Stimulated activated CD8-positive, alpha-beta memory T cell treated with anti-CD3 and anti-CD28 coated beads, Interleukin-7, amount 100 ng/mL, for 1 hour (primary cell): ENCODE results near the gene RNF6.
A peak's percentile ranks its signal among the peaks of the same experiment; 100 is the strongest.
"Not testable (repeated sequence)": the region's sequence is repeated elsewhere in the genome, so short reads cannot be mapped to it uniquely, and the experiment has no call there.

Experiments
- DNase-seq, 2 donors: peaks; one replicate each; pipeline ENCODE4 v3.0.0-alpha.2; 2020; ENCODE audit warnings: low read depth in 2 of 2

RNF6 gene

DNA sequence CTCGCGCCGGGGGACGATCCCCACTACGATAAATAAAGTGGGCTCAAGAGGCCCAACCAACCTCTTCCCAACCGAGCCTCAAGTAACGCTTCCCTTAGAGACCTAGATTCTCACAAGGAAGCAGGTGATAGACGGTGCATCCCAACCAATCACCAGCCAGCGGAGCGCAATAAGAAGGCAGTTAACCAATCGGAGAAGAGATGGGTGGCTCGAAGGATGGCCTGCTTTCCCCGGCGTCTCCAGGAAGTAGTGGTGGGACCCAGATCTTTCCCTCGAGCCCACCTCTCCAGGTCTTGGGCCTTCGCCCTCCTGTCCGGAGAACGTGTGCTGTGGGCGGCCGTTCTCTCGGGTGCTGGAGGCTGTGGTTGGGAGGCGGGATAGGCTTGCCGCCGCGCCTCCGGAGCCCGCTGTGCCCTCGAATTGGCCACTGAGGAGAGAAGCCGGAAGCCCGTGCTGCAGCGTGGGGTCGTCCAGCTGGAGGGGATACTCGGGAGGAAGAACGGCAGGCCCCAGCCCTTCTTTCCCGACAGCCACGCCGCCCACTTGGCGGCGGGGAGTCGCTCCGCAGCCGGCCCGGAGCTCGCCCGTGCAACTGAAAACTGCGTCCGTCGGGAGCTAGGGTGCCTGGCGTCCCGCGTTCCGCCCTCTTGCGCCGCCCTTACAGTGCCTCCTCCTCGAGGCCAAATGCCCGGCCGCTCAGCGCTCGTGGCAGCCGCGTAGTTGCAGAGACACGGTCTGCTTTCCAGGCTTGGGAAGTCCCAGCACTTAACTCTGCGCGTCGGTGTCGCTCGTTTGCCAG is at the start of gene RNF6:
Gene RNF6, minus strand, starts transcription at position 594 of the 799 bp plus-strand sequence. CDS start 2,665 bp downstream, outside the sequence.
- peak; percentile 72 to 76 for DNase-seq

DNA sequence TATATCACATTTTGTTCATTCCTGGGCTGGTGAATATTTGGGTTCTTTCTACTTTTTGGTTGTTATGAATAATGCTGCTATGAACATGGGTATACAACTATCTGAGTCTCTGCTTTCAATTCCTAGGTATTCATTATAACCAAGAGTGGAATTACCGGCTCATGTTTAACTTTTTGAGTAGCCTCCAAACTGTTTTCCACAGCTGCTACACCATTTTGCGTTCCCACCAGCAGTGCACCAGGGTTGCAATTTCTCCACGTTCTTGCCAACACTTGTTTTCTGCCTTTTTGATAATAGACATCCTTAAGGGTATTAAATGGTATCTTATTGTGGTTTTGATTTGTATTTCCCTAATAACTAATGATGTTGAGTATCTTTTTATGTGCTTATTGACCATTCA is 48.6 kb upstream of the RNF6 start:
- no peak for DNase-seq

DNA sequence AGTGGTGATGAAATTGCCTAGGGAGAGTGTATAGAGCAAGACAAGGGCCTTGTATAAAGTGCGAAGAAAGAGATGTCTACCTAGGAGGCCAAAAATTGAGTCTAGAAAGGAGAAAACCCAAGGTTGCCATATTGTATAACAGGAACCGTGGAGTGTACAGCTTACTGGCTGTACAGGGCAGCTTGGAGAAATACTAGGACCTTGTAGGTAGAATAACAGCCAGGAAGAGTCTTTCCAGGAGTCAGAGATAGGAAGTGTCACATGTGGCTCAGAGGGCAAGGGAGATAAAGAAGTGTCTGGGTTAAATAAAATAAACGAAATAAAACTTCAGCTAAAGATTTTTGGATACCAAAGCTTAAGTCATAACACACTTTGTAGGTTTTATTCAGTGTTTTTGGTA is 44.2 kb upstream of the RNF6 start:
- DNase-seq = no peak

DNA sequence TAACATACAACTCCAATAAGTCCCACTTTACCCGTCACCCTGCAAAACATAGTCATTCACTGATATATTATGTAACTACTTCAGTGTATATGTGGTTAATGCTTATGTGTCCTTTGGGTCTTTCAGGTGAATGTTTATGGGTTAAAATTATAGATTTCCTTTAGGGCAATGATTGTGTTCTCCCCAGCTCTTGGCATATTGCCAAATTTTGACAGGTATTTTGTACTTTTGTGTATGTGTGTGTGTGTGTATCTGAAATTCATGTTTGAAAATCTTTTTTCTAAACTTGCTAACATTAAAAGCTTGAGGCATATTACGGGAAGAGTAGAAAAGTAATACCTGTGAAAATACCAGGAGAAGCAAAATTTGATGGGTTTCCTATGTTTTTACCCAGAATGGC is 40.0 kb upstream of the RNF6 start:
- no peak for DNase-seq

DNA sequence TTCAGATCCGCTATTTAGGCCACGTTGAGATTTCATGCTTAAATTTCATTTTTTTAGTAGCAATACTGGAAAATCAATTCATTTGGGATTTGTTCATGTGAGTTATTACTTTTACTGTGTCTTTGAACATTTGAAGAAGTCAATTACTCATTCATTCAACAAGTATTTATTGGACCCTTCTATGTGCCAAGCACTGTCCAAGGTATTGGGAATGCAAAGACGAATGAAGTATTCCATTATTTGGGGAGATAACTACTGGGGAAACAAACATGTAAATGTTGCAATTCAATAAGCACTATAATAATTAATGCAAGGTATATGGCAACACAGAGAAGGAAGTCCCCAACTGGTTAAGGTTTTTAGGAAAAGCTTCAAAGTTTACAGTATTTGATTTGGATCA is 37.5 kb upstream of the RNF6 start:
- no peak for DNase-seq

DNA sequence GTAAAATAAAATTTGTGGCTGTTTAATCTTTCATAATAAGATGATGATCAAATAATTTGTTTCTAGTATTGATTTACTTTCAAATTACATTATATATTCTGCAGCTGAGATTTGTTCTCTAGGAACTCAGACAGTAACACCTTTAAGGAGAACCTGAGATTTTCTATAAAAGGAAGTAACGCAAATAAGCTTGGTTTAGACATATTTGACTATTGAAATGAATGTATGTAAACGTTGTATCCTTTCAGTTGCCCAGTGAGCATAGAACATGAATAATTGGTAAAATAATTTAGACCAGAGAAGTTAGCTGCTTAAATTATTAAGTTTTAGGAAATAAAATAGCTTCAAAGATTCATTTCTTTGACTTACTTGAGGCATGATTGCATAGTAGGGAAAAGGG is 34.9 kb upstream of the RNF6 start:
- no peak for DNase-seq

DNA sequence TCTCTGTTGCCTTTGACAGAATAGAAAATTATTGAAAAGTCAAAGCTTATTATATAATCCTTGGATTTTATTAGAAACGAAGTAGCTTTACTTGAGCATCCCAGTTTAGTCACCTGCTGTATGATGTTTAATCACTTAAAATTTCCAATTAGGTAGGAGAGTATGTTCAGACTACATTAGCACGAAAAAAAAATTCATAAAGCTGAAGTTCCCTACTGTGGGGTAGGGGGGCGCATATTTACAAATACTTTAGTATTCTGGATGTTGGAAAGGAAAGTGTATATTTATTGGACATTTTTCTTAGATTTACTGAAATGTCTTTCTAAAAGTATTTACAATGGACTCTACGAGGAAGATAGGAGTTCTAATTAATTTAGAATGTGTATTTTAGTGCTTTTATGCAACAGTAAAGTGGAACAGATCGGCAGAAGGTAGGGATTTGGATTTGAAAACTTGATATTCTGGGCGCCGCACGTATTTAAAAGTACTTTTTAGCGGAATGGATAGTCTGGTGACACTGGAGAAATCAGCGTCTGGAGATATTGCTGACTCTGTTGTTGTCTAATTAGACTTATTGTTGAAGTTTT is 33.7 kb upstream of the RNF6 start:
- no peak for DNase-seq

DNA sequence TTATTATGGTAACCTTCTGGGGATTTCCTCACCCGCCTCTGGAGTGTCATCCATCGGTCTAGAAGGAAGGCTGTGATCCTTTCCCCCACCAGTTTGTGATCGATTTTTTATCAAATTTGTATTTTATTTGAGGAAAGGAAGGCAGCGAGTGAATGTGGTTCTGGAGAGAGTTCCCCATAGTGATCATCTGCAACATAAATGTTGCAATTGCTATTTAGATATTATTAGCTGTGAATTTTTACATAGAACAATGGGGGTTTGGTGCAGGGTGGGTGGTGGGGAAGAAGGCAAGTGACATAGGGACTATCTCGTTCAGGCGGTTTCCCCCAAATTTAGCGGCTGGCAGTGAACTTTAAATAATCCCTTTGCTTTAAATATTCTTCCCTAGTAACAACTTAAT is 33.0 kb upstream of the RNF6 start:
- DNase-seq = no peak

DNA sequence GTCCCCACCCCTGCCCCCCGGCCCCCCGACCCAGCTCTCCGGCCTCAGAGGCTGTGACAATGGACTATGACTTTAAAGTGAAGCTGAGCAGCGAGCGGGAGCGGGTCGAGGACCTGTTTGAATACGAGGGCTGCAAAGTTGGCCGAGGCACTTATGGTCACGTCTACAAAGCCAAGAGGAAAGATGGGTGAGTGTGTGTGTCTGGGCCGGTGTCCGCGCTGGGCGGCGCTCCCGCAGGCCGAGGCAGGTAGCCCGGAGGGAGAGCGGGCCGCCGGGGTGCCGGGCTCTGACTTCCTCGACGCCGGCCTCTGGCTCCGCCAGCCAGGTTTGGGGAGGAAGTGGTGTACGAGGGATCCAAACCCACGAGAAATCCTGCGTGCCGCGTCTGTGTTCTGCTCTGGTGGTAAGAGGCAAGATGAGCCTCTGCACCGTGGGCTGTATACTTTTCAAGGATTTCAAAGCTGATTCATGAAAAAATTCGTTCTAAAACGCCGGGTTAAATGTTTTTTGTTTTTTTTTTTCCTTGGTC is 32.5 kb upstream of the RNF6 start:
- DNase-seq = peak; percentile 20 to 23

DNA sequence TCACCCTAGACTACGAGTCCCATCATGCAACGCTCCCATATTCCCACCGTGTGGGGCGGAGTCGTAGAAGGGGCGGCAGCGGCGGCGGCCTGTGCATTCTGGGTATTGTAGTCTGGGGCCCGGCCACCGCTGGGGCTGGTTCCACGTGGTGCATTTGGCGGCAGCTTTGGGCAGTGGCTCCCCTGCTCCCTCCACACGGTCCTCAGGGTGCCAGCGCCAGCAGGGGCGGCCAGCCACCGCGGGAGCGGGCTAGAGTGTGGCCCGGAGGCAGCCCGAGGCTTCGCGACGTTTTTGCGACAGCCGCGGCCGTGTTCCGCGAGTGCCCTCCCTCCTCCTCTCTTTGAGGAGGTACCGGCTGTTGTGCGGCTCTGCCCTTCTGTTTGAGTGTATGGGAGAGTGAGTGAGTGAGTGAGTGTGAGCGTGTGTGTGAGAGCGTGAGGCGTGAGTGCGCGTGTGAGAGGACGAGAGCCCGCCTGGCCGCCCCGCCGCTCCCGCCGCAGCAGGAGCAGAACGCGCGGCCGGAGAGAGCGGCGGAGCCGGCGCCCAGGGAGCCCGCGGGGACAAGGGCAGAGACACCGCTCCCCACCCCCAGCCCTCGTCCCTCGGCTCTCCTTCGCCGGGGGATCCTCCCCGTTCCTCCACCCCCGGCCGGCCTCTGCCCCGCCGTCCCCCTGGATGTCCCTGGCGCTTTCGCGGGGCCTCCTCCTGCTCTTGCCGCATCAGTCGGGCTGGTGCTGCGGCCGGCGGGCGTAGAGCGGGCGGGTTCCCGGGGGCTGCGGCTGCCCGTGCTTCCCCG is 31.9 kb upstream of the RNF6 start, which contains the start of gene CDK8:
Gene CDK8, plus strand, starts transcription at position 343 of the 796 bp plus-strand sequence. CDS start 513 bp downstream, outside the sequence.
- peak; percentile 69 to 74 for DNase-seq

DNA sequence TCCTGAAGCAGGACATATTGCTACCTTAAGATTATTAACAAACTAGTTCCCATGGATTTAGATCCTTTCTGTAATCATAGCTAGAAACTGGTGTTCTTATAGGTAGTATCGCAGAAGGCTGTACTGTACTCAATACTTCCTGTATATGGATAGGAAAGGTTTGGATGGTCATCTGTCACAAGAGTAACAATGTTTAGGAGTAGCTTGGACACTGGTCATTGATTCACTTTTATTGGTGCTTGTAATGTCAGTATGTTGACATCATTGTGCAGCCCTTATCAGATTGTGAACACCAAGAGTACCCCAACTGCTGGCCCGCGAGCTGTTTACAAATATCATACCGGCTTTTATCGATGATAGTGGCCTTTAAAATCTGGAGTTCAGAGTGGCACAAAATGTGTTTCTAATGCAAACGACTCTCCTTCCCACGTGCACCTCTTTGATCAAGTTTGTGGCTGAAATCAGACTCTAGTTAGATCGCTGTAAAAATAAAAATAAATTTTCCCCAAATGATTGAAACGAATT is 31.2 kb upstream of the RNF6 start:
- DNase-seq = no peak

DNA sequence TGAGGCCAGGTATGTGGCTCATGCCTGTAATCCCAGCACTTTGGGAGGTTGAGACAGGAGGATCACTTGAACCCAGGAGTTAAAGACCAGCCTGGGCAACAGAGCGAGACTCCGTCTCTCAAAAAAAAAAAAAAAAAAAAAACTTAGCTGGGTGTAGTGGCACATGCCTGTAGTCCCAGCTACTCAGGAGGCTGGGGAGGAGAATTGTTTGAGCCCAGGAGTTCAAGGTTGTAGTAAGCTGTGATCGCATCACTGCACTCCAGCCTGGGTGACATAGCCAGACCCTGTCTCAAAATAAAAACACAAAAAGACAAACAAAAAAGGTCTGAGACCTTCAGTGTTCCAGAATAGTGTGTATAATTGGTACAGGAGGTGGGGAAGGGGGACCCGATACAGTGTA is 29.9 kb upstream of the RNF6 start:
- DNase-seq = not testable (repeated sequence)

DNA sequence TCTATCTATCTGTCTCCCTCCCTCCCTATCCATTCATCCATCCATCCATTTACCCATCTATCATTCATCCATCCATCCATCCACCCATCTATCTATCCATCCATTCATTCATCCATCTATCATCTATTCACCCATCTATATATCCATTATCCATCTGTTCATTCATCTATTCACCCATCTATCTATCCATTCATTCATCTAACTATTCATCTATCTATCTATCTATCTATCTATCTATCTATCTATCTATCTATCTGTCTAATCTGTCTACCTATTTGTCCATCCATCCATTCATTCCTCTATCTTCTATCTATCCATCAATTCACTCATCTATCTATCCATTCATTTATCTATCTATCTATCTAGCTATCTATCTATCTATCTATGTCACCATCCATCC is 27.4 kb upstream of the RNF6 start:
- DNase-seq = no peak

DNA sequence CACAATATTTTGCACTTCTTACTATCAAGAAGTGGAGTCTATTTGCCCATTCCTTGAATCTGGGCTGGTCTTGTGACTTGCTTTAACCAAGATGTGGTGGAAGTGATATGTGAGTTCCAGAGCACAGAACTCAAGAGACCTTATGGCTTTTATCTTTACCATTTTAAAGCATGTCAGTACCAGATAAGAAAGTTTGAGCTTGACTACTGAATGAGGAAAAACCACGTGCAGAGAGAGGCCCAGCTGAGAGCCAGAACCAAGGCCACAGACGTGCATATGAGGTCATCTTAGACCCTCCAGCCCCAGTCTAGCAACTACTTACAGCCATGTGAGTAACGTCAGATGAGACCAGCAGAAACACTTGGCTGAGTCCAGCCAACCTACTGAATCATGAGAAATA is 25.5 kb upstream of the RNF6 start:
- DNase-seq = no peak

DNA sequence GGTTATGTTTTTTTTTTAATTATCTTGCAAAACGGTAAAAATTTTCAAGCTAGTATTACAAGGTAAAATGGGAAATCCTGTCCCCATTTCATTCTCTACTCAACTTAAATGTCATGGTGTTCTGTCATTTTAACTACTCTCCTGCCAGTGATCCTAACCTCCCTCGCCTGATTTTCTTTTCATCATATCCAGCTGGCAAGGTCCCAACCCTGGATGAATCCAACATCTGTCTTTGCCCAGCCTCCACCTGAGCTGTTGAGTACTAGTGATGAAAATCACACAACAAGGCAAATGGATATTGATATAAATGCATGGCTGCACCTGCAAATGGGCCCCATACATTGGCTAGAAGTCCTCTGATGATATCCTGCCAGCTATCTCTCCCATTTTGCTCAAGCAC is 24.9 kb upstream of the RNF6 start:
- no peak for DNase-seq

DNA sequence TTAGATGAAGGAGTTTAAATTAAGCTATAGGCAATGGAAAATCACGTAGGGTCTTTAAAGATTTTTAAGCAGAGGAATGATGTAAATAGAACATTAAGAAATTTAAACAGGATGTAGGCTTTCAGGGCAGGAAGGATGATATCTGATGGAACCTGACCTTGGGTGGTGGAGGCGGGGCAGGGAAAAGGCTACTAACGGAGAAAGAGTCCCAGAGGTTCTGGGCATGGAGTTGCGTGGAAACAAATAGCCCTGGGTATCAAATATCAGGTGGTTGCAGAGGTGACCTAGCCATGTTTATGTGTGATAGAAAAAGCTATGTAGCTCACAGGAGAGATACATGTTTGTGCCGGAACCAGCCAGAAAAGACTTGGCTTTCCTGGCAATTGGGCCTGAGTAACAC is 24.0 kb upstream of the RNF6 start:
- DNase-seq = no peak

DNA sequence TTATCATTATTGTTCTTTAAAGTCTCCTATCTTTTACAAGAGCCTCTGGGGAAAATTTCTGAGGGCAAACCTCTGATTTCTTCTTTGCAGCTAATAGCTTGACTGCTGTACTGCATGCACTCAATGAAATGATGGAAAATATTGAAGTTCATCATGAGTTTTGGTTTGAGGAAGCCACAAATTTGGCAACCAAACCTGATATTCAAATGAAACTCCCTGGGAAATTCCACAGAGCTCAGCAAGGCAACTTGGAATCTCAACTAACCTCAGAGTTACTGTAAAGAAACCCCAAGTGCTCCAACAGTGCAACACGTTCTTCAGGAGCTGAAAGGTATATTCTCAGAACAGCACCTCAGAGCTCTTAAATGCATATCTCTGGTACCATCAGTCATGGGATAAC is 14.2 kb upstream of the RNF6 start:
- no peak for DNase-seq

DNA sequence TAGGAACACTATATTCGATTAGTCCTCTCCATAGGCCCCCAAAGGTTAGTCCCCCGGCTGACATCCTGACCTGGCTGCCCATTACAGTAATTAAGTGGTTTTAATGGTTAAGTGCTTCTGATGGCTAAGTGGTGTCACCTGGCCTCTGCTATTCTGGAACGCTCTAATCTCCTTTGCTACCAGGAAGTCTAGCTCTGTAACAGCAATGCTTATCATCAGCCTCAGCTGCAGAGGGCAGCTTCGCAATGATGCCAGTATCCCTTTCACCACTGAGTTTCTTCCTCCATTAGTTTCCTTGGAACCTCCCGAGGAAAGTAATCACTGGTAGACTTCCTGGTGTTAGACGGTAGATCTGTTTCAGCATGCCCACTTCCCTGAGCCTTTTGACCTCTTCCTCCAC is 8.6 kb upstream of the RNF6 start:
- no peak for DNase-seq

DNA sequence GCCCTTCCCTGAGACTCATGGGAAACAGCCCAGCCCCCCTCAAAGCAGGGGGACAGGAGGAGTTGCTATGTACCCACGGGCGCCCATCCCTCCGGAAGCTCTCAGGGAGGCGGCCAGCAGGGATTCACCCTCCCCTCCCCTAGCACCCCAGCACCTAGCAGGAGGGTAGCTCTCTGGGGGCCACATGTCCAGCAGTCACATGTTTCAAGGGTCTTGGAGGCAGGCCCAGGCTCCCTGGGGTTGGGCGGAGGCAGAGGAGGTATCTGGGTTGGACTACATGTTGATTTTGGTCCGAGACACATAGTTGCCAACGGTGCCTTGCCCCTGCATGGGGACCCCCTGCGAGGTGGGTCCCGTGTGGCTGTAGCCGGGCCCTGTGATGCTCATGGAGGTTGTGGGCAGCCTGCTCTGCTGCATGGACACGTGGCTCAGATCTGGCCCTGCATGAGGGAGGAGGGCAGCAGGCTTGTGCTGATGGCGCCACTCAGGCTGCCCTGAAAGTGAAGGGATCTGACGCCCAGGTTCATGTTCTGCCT is 7.0 kb upstream of the RNF6 start:
- DNase-seq = no peak

DNA sequence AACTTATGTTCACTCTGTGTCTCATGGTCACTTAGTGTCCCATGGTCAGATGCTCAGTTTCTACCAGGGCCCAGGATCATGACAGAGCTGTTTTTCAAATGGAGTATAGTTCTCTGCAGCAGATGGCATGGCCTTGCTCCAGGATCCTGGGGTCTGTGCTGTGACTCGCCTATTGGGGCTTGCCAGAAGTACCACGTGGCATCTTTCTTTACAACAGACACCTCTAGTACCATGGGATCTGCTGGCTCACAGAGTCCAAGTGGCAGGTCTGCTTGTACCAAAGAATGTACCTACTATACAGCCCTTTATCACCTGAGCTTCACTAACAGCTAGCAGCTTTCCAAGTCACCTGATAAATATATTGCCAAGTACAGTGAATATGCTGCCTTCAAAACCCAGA is 6.0 kb upstream of the RNF6 start:
- DNase-seq = no peak

DNA sequence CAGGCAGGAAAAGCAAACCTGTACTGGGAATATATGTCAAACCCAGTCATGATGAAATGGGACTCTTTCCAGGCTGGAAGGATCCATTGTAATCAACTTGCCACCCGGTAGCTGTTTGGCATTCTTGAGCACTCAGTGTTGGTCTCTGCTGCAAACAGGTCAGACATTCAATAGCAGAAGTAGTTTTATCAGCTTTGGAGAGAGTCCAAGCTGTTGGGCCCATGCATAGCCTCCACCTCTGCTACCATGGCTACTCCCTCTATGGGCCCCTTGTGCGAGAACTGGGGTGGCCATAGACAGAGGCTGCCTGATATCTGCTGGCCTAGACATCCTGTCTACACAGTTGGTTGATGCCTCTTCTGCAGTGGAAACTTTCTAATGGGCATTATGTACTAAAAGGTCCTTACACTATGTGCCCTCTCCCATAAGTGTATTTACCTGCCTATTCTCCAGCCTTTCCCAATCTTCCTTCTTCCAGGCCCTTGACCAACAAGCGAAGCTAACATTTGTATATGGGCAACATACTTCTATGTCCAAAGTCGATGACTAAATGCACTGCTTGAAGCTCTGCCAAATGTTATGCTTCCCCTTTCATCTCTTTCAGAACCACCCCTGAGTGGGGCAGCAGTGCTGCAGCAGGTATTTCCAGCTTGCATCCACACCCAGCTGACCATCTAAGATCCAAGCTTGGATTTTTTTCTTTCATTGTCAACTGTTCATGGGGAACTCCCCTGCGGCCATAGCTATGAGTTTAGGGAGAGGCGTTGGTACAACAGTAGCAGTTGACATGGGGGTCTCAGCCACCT is 5.3 kb upstream of the RNF6 start:
- no peak for DNase-seq
